Midbrain (tissue), 1 donor: ENCODE results near the gene MUCL3.
"Not testable (repeated sequence)": the region's sequence is repeated elsewhere in the genome, so short reads cannot be mapped to it uniquely, and the experiment has no call there.

Experiments
- DNase-seq: peaks from one replicate; lab custom pipeline; 2025; lab: John Stamatoyannopoulos, UW

Gene MUCL3

DNA sequence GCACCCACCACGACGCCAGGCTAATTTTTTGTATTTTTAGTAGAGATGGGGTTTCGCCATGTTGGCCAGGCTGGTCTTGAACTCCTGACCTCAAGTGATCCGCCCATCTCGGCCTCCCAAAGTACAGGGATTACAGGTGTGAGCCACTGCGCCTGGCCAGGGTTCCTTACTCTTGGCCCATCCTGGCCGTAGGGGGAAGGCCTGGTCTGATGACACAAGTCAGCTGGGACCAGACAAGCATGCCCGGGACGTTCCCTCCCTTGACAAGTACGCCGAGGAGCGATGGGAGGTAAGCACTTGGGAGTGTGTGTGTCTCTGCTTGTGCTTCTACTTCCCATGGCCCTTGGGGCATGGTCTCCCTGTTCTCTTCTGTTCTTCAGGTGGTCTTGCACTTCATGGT lies 30.3 kb upstream of the MUCL3 start:
- not testable (repeated sequence) for DNase-seq

DNA sequence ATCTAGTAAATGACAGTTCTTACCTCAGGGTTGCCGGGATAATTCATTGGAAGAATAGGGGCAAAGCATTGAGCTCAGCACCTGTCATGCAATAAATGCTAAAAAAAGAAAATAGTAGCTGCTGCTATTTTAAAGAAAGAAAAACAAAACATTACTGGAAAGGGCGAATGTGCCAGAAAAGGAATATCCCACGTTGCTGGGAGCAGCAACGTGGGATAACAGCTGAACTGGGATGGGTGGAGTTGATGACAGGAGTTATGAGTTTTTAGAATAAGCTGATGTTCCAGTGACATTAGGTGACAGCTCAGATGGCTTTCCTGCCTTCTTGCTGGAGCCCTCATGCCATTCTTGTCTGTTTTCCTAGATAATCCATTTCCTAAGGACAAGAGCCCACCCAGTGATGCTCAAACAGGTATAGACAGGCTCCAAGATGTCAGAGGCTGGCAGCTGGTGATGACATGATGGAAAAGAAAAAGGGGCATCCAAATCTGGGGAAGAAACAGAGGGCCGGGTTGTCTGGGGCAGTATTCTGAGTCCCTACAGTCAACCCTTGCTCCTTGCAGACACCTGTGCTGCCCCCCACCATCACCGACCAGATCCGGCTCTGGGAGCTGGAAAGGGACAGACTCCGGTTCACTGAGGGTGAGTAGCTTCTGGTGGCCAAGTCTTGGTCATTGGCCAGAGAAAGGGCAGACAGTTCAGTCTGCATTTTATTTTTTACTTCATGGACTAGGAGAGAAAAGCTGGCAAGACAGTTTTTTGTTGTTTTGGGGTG lies 27.8 kb upstream of the MUCL3 start:
- no peak for DNase-seq

DNA sequence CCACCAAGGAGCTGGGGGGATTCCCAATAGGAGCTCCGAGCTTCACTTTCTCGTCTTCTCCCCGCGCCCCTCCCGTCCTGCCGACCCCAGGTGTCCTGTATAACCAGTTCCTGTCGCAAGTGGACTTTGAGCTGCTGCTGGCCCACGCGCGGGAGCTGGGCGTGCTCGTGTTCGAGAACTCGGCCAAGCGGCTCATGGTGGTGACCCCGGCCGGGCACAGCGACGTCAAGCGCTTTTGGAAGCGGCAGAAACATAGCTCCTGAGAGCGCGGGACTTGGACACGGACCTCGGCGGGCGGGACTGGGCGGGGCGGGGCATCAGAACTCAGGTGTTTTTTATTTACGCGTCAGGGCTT lies 27.1 kb upstream of the MUCL3 start:
- peak; percentile 56 for DNase-seq

DNA sequence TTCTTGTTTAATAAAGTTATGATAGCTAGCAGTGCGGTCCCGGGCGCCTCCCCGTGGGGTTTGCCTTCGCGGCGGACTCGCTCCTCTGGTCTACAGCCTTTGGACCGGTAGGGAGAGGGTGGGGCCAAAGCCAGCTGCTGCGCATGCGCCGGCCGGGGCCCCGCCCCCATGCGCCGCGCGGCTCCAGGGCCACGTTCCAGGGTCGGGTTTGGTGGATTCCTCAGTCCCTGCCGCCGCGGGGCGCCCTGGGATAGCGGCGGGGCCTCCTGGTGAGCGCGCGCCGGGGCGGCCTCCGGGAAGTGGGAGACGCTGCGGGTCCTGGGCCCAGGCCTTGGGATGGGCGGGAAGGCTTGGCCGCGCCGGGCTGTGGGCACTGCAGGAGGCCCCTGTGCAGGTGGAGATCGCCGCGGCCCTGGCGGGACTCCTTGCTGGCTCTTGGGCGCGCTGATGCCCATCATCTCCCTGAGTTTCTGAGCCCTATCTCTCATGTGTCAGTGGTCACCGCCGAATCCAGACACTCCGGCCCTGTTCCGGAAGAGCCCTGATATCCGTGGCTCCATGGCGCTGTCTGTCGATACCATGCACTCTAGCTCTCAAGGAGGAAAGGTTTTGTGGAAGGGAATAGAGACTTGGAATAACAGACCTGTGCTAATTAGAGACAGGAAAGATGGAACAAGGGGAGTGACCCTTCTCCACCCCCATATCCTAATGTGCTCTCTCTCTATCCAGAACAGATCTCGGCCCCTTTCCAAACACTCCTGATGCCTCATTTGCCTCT lies 26.5 kb upstream of the MUCL3 start, which contains the start of gene VARS2:
VARS2 (plus strand) TSS at position 163 of the 778 bp plus-strand sequence; CDS start at position 762, 599 bp downstream.
- DNase-seq = peak; percentile 97

DNA sequence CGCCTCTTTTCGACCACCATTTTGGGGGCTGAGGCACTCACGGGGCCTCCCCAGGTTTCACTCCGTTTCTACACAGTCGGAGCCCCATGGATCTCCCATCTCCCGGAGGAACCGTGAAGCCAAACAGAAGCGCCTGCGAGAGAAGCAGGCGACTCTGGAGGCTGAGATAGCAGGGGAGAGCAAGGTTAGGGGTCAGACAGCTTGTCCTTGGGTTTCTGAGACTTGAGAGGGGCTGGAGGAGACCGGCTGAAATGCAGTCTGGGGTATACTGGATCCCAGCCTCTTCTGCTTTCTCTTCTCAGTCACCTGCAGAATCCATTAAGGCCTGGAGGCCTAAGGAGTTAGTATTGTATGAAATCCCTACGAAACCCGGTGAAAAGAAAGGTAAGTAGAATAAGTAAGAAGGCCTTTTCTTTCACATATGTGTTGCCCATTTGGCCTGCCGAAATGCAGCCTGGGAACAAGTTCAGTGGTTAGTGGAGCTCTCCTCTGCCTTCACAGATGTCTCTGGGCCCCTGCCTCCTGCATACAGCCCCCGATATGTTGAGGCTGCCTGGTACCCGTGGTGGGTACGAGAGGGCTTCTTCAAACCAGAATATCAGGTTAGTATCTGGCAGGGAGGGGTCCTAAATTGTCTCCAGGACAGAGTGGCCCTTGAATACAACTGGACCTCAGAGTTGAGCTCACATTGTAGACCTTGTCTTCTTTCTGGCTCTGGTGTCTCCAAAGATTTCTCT lies 25.8 kb upstream of the MUCL3 start:
- DNase-seq = peak; percentile 41

DNA sequence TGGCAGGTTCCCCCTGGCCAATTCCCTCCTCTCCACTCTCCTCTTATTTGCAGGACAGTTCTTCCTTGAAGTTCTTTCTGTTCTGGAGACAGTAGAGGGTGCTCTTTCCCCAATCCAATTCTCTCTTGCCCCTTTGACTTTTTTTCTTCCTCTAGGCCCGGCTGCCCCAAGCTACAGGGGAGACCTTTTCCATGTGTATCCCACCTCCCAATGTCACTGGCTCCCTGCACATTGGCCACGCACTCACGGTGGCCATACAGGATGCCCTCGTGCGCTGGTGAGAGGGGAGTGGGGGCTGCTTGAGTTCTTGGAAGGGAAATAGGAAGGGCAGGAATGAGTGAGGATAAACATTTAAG lies 25.2 kb upstream of the MUCL3 start:
- DNase-seq = peak; percentile 79

DNA sequence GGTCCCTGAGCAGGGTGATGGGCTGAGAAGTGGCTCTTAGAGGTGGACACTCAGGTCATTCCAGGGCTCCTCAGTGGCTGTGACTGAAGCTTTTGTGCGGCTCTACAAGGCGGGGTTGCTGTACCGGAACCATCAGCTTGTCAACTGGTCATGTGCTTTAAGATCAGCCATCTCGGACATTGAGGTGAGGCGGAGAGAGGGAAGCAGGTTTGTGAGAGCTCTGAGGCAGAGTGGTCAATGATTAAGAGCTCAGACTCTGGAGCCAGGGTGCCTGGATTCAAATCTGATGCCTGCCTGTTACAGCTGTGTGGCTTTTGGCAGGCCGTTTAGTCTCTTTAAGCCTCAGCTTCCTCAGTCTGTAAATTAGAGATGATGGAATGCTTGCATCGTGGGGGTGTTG lies 23.7 kb upstream of the MUCL3 start:
- no peak for DNase-seq

DNA sequence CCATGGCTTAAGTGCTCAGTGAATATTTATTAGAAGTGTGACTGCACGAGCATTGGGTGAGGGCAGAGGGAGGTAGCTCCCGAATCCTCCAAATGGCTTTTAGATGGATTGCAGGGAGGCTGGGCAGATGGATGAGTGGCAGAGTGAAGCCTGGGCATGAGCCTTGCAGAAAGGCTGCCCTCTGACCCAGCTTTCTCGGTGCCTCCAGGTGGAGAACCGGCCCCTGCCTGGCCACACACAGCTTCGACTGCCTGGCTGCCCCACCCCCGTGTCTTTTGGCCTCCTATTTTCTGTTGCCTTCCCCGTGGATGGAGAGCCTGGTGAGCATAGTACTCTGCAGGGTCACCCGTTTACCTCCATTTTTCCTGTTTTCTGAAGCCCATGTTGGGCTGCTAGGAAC lies 23.3 kb upstream of the MUCL3 start:
- no peak for DNase-seq

DNA sequence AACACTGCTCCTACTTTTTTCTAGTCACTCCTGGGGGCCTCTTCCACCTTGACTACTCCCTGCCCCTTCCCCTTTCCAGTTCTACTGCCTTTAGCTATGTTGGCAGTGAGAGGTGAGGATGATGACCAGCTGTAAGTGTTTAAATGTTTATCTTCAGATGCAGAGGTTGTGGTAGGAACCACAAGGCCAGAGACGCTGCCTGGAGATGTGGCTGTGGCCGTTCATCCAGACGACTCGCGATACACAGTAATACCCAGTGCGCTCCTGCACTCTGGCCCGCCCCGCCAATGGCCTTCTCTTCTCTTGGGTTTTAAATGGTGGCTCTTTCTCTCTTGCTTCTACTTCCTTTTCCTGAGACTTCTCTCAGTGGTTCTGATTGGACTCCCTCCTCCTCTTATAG lies 22.1 kb upstream of the MUCL3 start:
- DNase-seq = no peak

DNA sequence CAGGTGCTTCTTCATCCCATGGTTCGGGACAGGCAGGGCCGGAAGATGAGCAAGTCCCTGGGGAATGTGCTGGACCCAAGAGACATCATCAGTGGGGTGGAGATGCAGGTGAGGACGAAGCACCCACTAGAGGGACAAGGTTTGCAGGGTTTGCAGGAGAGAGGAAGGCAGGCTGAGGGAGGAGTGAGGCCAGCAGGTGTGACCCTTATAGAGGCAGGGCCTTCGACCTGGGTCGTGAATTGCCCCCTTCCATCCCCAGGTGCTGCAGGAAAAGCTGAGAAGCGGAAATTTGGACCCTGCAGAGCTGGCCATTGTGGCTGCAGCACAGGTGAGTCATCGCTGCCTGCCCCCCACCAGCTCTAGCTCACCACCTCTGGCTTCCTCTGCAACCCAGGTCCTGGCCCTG lies 18.3 kb upstream of the MUCL3 start:
- no peak for DNase-seq

DNA sequence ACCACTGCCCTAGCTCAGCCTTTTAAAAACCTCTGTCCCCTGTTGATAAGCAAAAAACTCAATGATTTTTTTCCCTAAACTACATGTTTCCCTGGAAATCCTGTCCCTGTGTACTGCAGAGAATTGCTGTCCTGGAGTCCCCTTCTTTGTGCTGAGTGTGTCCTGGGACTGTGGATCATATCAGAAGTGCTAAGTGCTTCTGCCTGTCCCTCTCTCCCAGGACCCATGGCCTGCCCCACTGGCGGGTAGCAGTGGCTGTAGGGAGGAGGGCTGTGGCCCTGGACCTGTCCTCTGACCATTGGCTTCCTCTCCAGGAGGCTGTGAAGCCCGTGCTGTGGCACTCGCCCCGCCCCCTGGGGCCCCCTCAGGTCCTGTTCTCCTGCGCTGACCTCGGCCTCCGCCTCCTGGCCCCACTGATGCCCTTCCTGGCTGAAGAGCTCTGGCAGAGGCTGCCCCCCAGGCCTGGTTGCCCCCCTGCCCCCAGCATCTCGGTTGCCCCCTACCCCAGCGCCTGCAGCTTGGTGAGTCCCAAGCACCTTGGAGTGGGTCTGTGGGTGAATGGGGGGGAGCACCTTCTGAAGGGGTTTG lies 16.6 kb upstream of the MUCL3 start:
- DNase-seq = not testable (repeated sequence)

DNA sequence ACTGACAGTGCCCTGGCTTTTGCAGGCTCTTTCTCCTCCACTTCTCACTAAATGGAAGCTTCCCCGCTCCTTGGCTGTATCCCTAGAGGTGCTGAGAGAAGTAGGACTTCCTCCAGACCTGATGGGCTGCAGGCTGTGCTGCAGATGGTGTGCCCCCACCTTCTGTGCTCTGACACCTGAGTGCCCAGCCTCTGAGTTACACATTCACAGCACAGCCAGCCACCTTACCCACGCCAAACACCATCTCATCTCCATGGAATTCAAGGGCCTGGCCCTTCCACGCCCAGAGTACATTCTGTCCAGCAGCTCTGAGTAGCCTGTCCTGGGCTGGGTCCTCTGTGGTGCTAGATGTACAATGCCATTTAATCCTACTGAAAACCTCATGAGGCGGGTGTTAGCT lies 14.1 kb upstream of the MUCL3 start:
- DNase-seq = no peak

DNA sequence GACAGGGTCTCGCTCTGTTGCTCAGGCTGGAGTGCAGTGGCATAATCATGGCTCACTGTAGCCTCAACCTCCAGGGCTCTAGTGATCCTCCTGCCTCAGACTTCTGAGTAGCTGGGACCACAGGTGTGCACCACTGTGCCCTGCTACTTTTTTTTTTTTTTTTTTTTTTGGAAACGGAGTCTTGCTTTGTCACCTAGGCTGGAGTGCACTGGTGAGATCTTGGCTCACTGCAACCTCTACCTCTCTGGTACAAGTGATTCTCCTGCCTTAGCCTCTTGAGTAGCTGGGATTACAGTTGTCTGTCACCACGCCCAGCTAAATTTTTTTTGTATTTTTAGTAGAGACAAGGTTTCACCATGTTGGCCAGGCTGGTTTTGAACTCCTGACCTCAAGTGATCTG lies 13.7 kb upstream of the MUCL3 start:
- DNase-seq = not testable (repeated sequence)

DNA sequence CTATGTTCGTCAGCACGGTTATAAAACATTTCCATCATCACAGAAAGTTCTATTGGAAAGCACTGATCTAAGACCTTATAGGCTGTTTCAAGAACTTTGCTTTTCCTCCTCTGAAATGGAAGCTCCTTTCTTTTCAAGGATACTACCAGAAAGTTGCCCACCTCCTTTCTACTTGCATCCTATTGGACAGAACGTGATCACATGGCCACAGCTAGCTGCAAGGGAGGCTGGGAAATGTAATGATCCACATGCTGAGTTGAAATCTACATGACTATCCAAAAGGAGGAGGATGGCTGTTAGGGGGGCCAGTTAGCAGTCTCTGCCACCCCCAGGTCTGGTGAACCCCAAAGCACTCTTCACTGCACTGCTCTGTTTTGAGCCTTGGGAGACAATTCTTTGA lies 12.1 kb upstream of the MUCL3 start:
- DNase-seq = no peak

DNA sequence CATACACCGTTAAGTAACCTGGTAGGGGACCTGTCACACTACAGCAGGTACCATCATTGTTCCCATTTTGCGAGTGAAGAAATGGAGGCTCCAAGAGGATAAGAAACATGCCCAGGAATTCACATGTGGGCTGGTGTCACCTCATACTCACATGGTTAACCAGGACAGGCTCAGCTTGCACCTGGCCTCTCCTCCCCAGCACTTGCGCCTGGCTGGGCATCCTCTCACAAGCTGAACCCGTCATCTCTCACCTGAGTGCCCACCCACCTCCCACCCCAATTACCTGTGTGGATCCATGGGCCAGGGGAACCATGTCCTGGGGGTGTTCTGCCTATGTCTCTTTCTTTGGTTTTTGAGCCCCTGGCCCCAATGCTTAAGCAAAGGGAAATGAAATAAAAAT lies 10.3 kb upstream of the MUCL3 start:
- no peak for DNase-seq

DNA sequence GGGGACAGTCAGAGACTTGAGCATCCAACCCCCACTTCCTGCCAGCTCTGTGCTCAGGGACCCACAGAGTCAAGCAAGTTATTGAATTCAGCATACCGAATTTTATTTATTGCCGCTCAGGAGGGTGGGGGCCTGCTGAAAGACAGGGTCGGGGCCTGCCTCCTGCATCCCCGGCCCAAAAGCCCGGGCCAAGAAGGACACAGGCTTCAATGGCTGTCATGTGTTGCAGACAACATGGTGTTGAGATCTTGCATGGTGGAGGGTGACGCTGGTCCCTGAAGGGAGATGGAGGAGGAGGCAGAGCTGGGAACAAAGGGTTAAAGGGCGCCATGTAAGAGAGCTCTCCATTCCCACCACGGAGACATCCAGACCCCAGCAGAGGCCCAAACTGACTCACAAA lies 9.5 kb upstream of the MUCL3 start:
- no peak for DNase-seq

DNA sequence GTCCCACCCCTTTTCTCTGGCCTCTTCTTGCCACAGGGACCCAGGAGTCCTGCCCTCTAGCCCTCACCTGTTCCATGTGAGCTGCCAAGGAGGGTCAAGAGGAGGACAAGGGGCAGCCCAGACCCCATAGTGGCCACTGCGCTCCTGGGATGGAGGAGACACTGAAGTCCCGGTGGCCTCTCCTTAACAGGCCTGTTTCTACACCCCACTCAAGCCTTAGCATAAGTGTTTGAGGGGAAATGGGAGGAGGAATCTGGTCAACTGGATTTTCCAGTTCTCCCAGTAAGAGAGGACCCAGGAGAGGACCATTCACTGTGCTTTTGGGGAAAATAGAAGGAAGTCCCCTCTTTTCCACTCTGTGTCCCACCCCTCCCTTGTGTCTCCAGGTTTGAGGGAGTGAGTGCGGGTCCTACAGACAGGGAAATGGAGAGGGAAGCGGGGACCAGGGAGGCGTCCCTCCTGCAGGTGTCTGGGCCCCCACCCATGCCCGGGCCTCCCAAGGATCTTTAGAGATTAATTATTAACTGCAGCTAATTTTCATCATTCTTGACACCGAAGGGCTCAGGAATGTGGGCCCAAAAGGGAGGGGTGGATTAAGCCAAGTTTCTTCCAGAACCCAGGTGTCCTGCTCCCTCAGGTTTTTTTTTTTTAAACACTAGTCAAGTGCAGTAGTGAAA lies 8.7 kb upstream of the MUCL3 start, which contains the start of gene SFTA2:
SFTA2 (minus strand) TSS at position 202 of the 677 bp plus-strand sequence; CDS start at position 128, 74 bp downstream.
- no peak for DNase-seq

DNA sequence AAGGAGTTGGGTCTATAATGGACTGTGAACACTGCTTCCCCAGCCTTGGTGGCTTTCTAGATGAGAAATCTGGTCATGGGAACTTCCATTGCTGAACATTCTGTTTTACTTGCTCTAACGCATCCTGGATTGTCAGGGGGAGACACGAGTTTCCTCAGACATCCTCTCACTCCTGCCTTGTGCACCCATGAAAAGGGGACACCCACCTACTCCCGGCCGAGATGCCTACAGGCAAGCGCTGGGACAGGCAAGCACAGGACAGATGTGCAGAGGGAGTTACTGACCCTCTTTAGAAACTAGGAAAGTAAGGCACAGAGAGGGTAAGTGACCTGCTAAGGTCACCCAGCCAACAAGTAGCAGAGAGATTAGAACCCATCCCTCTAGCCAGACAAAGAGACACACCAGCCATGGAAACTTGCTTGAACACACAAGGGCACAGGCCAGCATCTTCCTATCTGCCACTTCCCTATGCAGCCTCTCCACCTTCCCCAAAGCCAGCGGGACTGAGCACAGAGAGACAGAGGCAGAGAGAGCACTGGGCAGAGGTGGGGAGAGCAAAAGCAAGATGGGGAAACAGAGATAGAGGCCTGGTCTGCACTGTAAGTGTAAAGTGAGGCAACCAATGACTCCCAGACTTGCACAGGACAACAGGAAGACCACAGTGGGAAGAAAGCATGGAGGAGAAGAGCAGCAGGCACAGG lies 8.0 kb upstream of the MUCL3 start:
- DNase-seq = no peak

DNA sequence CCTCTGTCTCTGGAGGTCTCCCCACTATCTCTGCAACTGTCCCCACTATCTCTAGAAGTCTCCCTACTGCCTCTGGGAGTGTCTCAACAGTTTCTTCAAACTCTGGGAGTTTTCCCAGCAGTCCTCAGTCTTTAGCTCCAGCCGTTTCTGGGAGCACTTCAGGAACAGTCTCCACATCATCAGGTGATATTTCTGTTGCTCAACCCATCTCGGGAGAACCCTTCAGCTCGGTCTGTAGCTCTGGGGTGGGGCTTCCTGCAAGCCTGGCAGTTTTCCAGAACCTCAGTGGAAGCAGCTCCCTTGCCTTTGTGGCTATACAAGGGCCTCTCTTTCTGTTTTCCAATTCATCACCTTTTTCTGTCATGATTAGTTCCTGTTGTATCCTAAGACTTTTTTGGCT lies 5.8 kb upstream of the MUCL3 start:
- DNase-seq = no peak

DNA sequence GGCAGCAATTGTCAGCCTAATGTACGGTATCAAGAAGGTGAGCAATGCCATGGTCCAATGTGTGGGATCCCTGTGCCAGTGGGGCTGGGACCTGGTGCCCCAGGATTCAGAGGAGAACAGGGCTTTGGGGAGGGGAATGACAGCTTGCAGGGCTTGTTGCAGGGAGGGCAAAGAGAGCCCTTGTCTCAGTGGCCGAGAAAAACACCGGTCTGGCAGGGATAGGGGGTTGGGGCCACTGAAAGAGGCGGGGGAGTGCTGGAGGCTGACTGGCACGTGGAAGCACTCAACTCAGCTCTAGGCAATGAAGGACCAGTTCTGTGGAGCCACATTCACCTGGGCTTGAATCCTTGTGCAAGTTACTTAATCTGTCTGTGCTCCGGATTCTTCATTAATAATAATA lies 3.5 kb upstream of the MUCL3 start:
- no peak for DNase-seq

DNA sequence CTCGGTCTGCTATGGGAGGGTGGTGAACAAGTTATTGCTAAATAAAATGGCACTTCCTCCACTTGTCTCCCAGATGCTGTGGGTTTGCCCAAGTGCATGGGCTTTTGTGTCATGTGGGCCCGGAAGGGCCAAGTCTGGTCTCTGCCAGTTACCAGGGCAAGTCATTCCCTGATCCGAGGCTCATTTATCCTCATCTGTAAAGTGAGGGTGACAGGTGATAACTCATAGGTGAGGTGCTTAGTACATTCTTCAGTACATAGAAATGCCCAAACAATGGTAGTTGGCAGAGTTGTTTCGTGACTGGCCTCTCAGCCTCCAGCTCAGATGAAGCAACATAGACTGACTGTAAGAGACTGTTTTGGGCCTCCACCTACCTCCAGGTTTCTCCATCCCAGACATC lies 2.0 kb upstream of the MUCL3 start:
- DNase-seq = no peak
